ENCODE data around the gene PET100.

PET100 gene

GRCh38 chr19:7612282-7613274 lies 17.0 kb upstream of the PET100 start:
- DNase-seq: no peak

- no peak for DNase-seq
Observed at GRCh38 chr19:7614859-7615741, 14.5 kb upstream of the PET100 start.

- DNase-seq: no peak
Observed at GRCh38 chr19:7617172-7617571, 12.4 kb upstream of the PET100 start.

- no peak for DNase-seq
Observed at GRCh38 chr19:7617735-7618134, 11.9 kb upstream of the PET100 start.

GRCh38 chr19:7618348-7618747 lies 11.2 kb upstream of the PET100 start:
- DNase-seq: no peak

- DNase-seq: no peak
Observed at GRCh38 chr19:7618771-7619510, 10.7 kb upstream of the PET100 start.

- no peak for DNase-seq
Observed at GRCh38 chr19:7619671-7620441, 9.7 kb upstream of the PET100 start.

- DNase-seq: no peak
Observed at GRCh38 chr19:7620442-7621412, 8.9 kb upstream of the PET100 start.

GRCh38 chr19:7622933-7623685 lies 6.5 kb upstream of the PET100 start:
- no peak for DNase-seq

GRCh38 chr19:7623725-7624603 lies 5.6 kb upstream of the PET100 start:
- DNase-seq: no peak

- DNase-seq: no peak
Observed at GRCh38 chr19:7624810-7625209, 4.8 kb upstream of the PET100 start.

GRCh38 chr19:7625763-7626372 lies 3.7 kb upstream of the PET100 start:
- DNase-seq: no peak

GRCh38 chr19:7627166-7627565 lies 2.4 kb upstream of the PET100 start:
- DNase-seq: no peak

- DNase-seq: no peak
Observed at GRCh38 chr19:7628589-7629311, 843 bp upstream of the PET100 start.

GRCh38 chr19:7631577-7631976 lies 2.0 kb downstream of the PET100 start:
- no peak for DNase-seq

- no peak for DNase-seq
Observed at GRCh38 chr19:7632340-7633203, 3.0 kb downstream of the PET100 start.

- no peak for DNase-seq
Observed at GRCh38 chr19:7633698-7634097, 4.1 kb downstream of the PET100 start, which contains the start of gene PCP2. PCP2 (minus strand) TSS chr19:7633719; CDS start chr19:7633457, 262 bp downstream.
